OCI-LY7 (cell line): ENCODE measurements around the gene MYO18A. TPM values are rescaled to one million over a fixed set of nuclear protein-coding genes. Genes with fewer than 3 reads are reported as not detected.

ENCODE experiments used
- BruUV-seq: library from RNA; stranded (reverse); fragments of 400-500 nt; replicated peaks from 2 replicates; lab custom pipeline; 2021; lab: Mats Ljungman, UMichigan
- CTCF ChIA-PET: fragments of 300-600 bp; sonication (Branson Sonifier 250); formaldehyde crosslinking; loops from one replicate; lab custom pipeline; 2022; ENCODE audit warnings: antibody characterized with exemption; ENCODE audit not compliant: unreplicated experiment; lab: Charles Lee
- POLR2A ChIA-PET: fragments of 300-600 bp; sonication (Branson Sonifier 250); formaldehyde crosslinking; loops from one replicate; lab custom pipeline; 2022; ENCODE audit warnings: antibody characterized with exemption; lab: Charles Lee
- DNase-seq: peaks from one replicate; pipeline ENCODE4 v3.0.0-alpha.2; 2015; ENCODE audit warnings: low spot score
- H2AFZ ChIP-seq: fragments of 200-600 bp; sonication (generic), shearing (Covaris generic); 2 replicates; pipeline ENCODE4 v1.6.1; 2014; ENCODE audit warnings: mild to moderate bottlenecking, antibody characterized with exemption, low read length, moderate library complexity
- H3K27ac ChIP-seq: fragments of 200-600 bp; sonication (generic); 2 replicates; pipeline ENCODE4 v1.5.1; 2014; ENCODE audit warnings: mixed run types, low read depth, mild to moderate bottlenecking, moderate library complexity, low read length, inconsistent platforms; ENCODE audit not compliant: poor library complexity, severe bottlenecking
- H3K36me3 ChIP-seq: fragments of 200-600 bp; sonication (generic); 2 replicates; pipeline ENCODE4 v1.6.1; 2014; ENCODE audit warnings: mild to moderate bottlenecking, antibody characterized with exemption, low read length, moderate library complexity, mixed read lengths; ENCODE audit not compliant: insufficient read depth
- H3K4me1 ChIP-seq: fragments of 200-600 bp; sonication (generic); 2 replicates; pipeline ENCODE4 v1.5.1; 2014; ENCODE audit warnings: mild to moderate bottlenecking, low read length; ENCODE audit not compliant: insufficient read depth, poor library complexity, severe bottlenecking
- H3K4me2 ChIP-seq: fragments of 200-600 bp; sonication (generic); 2 replicates; pipeline ENCODE4 v1.6.1; 2014; ENCODE audit warnings: mild to moderate bottlenecking, low read length
- H3K4me3 ChIP-seq: fragments of 200-600 bp; sonication (generic); 2 replicates; pipeline ENCODE4 v1.5.1; 2014; ENCODE audit warnings: mild to moderate bottlenecking, low read depth, low read length; ENCODE audit not compliant: poor library complexity, severe bottlenecking
- H3K79me2 ChIP-seq: fragments of 200-600 bp; sonication (generic); 2 replicates; pipeline ENCODE4 v1.6.1; 2016; ENCODE audit warnings: low read depth, mild to moderate bottlenecking, low read length, moderate library complexity, mixed read lengths; ENCODE audit not compliant: insufficient read depth
- H3K9me2 ChIP-seq: fragments of 200-600 bp; sonication (generic); 2 replicates; pipeline ENCODE4 v1.6.1; 2016; ENCODE audit warnings: mild to moderate bottlenecking, low read length, mixed read lengths; ENCODE audit not compliant: insufficient read depth
- H3K9me3 ChIP-seq: fragments of 200-600 bp; sonication (generic); 2 replicates; pipeline ENCODE4 v1.6.1; 2014; ENCODE audit warnings: mild to moderate bottlenecking, mixed run types, low read length, mixed read lengths
- H4K20me1 ChIP-seq: fragments of 200-600 bp; sonication (generic); 2 replicates; pipeline ENCODE4 v1.6.1; 2014; ENCODE audit warnings: mild to moderate bottlenecking, antibody characterized with exemption, low read length, moderate library complexity, mixed read lengths; ENCODE audit not compliant: insufficient read depth
- EZH2phosphoT487 ChIP-seq: fragments of 200-600 bp; sonication (generic); IDR thresholded peaks from 2 replicates; pipeline ENCODE4 v1.6.1; 2018; ENCODE audit warnings: low read depth, borderline replicate concordance, mild to moderate bottlenecking, mixed run types, antibody characterized with exemption, low read length, moderate library complexity, mixed read lengths
- intact Hi-C: fragments of 100-400 bp; cut with micrococcal nuclease; formaldehyde crosslinking; loops from one replicate; pipeline ENCODE4 v1.10.0; 2022; ENCODE audit not compliant: unreplicated experiment
- total RNA-seq, 2 experiments: library from RNA; depleted of rRNA in 1 of 2; stranded (reverse); fragments of >200 nt in 1 of 2; shearing (Covaris generic) in 1 of 2; gene quantifications; 2 replicates each; pipeline ENCODE4 v1.2.3, GENCODE V29; 2014 to 2022
- TF ChIP-seq, protein P1 (sequence below): fragments of 200-600 bp; sonication (generic); conservative IDR thresholded peaks from 2 replicates; pipeline ENCODE4 v1.5.1; 2014; ENCODE audit warnings: mild to moderate bottlenecking, antibody characterized with exemption, low read length, moderate library complexity, mixed read lengths

Gene MYO18A
- total RNA-seq, 2 experiments from 2014 or later, result 124 to 128 TPM

DNA sequence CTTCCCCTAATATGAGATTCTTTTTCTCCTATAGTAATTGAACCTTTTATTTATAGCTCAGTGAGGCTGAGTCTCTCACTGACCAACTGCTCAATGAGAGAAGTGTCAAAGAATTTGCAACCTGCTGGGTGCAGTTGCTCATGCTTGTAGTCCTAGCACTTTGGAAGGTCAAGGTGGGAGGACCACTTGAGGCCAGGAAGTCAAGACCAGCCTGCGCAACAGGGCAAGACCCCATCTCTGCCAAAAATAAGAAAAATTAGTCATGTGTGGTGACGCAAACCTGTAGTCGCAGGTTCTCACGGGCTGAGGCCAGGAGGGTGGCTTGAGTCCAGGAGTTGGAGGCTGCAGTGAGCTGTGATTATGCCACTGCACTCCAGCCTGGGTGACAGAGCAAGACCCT is 35.5 kb upstream of the MYO18A start:
- DNase-seq, result no peak
- H3K4me3 ChIP-seq, result no peak overlapping the region
- no TSS peak for BruUV-seq
- TF ChIP-seq EZH2phosphoT487, result no peak
- TF ChIP-seq, protein P1, sequence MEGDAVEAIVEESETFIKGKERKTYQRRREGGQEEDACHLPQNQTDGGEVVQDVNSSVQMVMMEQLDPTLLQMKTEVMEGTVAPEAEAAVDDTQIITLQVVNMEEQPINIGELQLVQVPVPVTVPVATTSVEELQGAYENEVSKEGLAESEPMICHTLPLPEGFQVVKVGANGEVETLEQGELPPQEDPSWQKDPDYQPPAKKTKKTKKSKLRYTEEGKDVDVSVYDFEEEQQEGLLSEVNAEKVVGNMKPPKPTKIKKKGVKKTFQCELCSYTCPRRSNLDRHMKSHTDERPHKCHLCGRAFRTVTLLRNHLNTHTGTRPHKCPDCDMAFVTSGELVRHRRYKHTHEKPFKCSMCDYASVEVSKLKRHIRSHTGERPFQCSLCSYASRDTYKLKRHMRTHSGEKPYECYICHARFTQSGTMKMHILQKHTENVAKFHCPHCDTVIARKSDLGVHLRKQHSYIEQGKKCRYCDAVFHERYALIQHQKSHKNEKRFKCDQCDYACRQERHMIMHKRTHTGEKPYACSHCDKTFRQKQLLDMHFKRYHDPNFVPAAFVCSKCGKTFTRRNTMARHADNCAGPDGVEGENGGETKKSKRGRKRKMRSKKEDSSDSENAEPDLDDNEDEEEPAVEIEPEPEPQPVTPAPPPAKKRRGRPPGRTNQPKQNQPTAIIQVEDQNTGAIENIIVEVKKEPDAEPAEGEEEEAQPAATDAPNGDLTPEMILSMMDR, result no peak
- no peaks in the 10 kb centered on the region for H3K9me2 ChIP-seq
- H4K20me1 ChIP-seq, result no peaks in the 10 kb centered on the region
- H2AFZ ChIP-seq, result no peak overlapping the region
- POLR2A ChIA-PET, result no interaction called here
- CTCF ChIA-PET, result no interaction called here
- no peaks in the 10 kb centered on the region for H3K36me3 ChIP-seq
- no peaks in the 10 kb centered on the region for H3K9me3 ChIP-seq
- intact Hi-C loops, result no loop called here
- H3K27ac ChIP-seq, result no peak overlapping the region
- no peak overlapping the region for H3K4me2 ChIP-seq
- H3K79me2 ChIP-seq, result no peaks in the 10 kb centered on the region
- peaks cover 14% of the 10 kb centered on the region for H3K4me1 ChIP-seq

DNA sequence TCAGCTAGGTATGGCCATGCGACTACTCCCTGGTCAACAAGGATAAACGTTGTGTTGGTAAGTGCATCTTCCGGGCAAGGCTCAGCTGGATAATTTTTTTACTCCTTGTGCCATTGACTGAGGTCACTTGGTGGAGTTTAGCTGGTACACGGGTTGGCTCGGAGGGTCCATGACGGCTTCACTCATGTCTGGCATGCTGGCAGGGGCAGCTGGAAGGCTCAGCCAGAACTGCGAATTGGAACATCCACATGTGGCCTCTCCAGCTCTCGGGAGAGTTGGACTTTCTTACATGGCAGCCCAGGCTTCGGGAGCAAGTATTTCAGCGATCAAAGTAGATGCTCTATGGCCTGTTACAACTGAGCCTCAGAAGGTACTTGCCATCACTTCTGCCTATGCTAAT is 35.0 kb upstream of the MYO18A start:
- no peaks in the 10 kb centered on the region for H4K20me1 ChIP-seq
- no peak for DNase-seq
- no peaks in the 10 kb centered on the region for H3K36me3 ChIP-seq
- ChIA-PET CTCF (no interaction called here), POLR2A (no interaction called here)
- no peaks in the 10 kb centered on the region for H3K79me2 ChIP-seq
- peaks cover 14% of the 10 kb centered on the region for H3K4me1 ChIP-seq
- no peak overlapping the region for H3K4me2 ChIP-seq
- intact Hi-C loops, result no loop called here
- H3K9me2 ChIP-seq, result no peaks in the 10 kb centered on the region
- H3K4me3 ChIP-seq, result no peak overlapping the region
- no peaks in the 10 kb centered on the region for H3K9me3 ChIP-seq
- no peak overlapping the region for H3K27ac ChIP-seq
- no peak overlapping the region for H2AFZ ChIP-seq
- TF ChIP-seq EZH2phosphoT487, result no peak
- TF ChIP-seq, protein P1, result no peak
- BruUV-seq, result no TSS peak

DNA sequence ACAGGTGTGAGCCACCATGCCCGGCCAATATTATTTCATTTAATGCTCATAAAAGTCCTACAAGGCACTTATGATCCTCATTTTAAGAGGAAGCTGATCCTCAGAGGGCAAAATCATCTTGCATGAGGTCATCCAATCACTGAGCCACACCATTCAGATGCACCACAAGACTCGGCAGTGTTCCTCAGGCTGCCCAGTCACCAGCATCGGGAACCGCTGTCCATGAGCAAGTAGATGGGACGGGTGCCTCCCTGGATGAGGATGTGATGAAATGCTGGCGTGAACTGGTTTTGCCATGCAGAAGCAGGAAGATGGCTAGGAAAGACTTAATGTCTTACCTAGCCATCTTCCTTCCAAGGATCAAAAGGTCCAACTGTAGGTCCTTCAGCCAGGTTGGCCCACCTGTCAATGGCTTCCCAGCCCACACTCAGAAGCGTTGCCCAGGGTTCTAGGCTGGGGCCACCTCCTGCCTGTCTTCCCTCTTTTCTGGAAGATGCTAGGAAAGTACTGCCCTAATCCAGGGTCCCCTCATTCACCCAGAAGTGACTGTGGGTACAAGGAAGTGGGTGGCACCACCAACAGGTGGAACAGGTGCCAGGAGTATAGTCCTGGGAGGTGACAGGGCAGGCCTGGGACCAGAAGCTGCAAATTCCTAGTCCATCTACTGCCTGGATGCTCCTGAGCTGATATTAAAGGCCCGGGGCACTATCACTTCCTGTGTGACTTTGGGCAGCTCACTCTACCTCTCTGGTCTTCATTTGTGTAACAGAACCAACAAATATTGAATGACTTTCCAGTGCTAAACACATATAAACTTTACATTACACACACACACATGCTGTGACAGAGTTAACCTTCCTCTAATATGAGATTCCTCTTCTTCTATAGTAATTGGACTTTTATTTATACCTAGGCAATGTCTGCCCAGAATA is 34.3 kb upstream of the MYO18A start:
- peaks cover 10% of the 10 kb centered on the region for H3K4me1 ChIP-seq
- no peak overlapping the region for H2AFZ ChIP-seq
- no peaks in the 10 kb centered on the region for H3K9me2 ChIP-seq
- H4K20me1 ChIP-seq, result no peaks in the 10 kb centered on the region
- BruUV-seq, result no TSS peak
- H3K9me3 ChIP-seq, result no peaks in the 10 kb centered on the region
- TF ChIP-seq, protein P1, result no peak
- no peak for TF ChIP-seq EZH2phosphoT487
- CTCF ChIA-PET, result no interaction called here
- intact Hi-C loops, result no loop called here
- POLR2A ChIA-PET, result no interaction called here
- DNase-seq, result no peak
- H3K4me2 ChIP-seq, result no peak overlapping the region
- no peaks in the 10 kb centered on the region for H3K36me3 ChIP-seq
- H3K79me2 ChIP-seq, result no peaks in the 10 kb centered on the region
- no peak overlapping the region for H3K27ac ChIP-seq
- no peak overlapping the region for H3K4me3 ChIP-seq
